Erythroblast (primary cell): ENCODE data around the gene ANKRD34A.

Experiments
- DNase-seq, 2 experiments: peaks; one replicate each; lab custom pipeline; 2025; lab: John Stamatoyannopoulos, UW
- GATA1 ChIP-seq: IDR thresholded peaks from 2 replicates; pipeline ENCODE4 v1.6.1; 2011; ENCODE audit warnings: low read depth, mild to moderate bottlenecking, control low read depth, low read length, moderate library complexity
- POLR2A ChIP-seq: IDR thresholded peaks from 2 replicates; pipeline ENCODE4 v1.6.1; 2011; ENCODE audit warnings: mild to moderate bottlenecking, low read length

Gene ANKRD34A

DNA sequence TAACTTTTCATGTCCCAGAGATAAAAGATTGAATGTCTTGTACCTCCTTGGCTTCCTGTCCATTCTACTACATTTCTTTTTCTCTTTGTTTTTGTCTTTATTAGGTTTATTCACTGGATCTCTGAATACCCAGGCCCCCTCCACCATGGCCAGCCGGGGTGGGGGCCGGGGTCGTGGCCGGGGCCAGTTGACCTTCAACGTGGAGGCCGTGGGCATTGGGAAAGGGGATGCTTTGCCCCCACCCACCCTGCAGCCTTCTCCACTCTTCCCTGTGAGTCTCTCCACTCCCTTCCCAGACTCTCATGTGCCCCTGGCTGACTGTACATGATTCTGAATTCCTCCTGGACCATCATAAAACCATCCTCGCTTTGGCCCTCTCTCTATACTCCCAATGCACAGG is 10.3 kb upstream of the ANKRD34A start:
- no peak for DNase-seq
- TF ChIP-seq POLR2A: no peak
- no peak for TF ChIP-seq GATA1

GRCh38 chr1:145972580-145972979 is 8.2 kb upstream of the ANKRD34A start:
- no peak for DNase-seq
- no peak for TF ChIP-seq GATA1
- TF ChIP-seq POLR2A: no peak

DNA sequence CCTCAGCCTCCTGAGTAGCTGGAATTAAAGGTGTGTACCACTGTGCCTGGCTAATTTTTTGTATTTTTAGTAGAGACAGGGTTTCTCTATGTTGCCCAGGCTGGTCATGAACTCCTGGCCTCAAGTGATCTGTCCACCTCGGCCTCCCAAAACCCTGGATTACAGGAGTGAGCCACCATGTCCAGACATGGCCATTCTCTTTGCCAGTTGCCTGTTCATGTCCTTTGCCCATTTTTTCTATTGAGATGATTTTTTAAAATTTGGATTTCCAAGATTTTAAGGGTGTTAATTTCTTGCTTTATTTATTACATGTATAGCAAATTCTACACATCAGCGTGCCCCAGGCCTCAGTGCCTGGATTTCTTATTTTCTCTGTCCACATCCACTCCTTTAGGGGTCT is 2.9 kb upstream of the ANKRD34A start:
- DNase-seq: no peak
- TF ChIP-seq POLR2A (no peak), GATA1 (no peak)

DNA sequence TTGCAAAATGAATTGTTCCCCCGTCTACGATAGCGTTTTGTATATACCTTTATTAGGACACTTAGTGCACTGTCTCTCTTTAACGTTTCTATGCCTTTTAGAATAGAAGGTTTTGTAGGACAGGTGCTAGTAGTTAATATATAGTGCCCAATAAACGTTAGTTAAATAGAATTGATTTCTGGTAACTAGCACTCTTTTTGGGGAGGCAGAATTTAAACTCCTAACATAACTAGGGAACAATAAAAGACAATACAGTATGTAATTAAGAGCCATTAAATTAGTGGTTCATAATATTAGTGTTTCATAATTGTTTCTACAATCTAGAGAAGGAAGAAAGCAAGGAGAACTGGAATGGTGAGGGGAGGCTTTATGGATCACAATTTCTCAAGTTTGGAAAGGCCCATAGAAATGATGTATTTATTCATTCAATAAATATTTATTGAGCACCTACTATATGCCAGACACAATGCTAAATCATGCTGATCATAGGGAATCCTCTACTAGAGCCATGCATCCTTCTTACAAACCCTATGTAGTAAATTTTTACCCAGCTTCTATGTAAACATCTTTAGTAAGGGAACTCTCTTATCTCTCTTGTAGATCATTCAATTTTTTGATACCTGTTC is 857 bp upstream of the ANKRD34A start:
- DNase-seq: no peak
- TF ChIP-seq GATA1: no peak
- no peak for TF ChIP-seq POLR2A

DNA sequence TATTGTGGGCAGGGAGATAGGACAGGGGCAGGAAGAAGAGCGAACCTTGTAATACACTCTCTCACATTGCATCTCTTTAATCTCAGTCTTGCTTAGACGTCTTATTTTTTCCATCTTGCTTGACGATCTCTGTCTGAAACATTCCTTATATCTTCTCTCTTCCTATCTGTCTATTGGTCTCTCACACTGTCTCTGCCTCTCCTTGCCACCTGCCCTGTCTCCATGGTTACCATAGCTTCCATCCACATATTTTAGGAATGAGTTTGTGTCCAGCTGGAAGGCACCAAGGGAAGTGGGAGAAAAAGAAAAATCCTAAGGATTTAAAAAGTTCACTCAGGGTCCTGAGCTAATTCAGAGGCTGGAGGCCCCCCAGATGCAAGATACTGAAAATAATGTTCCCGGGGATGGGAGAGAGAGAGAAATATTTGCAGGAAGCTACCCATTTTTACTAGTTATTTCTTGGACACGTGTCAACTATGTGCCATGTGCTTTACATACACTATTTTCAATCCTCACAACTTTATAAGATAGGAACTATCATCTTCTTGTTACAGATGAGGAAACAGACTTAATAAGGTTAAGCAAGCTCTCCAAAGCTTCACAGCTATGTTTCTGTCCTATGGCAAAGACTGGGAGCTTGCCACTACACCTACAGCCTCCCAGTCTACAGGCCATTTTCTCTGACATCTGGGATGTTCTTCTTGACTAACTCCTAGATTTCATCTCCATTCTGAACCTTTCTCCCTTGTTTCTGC is 933 bp downstream of the ANKRD34A start:
- no peak for TF ChIP-seq GATA1
- TF ChIP-seq POLR2A: no peak
- peak in 1 of 2 experiments; percentile 39 for DNase-seq

DNA sequence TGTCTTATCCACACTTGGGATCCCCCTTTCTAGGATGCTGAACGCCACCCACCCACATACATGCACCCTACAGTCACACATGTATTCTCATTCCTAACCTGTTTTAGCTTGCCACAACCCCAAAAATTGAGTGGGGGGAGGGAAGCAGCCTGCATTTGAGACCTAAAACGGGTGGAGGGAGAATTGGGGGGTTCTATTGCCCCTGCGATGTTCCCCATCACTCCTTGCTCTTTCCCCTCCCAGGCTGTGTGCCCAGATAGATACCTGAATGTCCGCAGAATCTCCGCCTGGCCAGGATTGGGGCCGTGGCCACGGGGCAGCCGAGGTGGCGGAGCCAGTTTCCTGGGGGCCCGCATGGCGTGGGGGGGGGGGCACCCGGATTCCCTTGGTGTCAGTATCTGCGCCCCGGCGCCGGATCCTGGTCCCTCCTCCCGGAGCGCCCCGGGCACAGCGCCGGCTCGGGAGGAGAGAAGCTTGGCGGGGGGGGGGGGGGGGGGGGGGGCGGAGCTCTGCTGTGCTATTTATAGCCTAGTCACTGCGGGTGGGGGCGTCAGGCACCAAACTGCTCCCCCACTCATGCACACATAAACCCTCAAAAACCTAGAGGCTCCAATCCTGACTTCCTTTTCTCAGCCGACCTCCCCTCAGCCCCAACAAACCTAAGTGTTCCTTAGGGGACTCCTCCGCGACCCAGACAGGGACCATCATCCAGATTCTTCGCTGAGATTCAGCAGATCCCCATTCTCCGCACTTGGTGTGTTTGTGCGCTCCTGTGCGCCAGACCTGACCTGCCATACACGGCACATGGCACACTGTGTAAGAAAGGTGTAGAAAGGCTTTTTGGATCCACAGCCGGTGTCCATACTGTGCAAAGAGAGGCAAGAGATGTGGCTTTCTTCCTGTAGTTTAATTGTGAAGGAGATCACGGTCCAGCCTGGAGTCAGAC is 1.9 kb downstream of the ANKRD34A start:
- peak in 1 of 2 experiments; percentile 37 for DNase-seq
- TF ChIP-seq GATA1 (no peak), POLR2A (no peak)

- TF ChIP-seq GATA1 (no peak), POLR2A (no peak)
- peak; percentile 48 to 58 for DNase-seq
Observed at GRCh38 chr1:145961425-145962156, 2.8 kb downstream of the ANKRD34A start.

DNA sequence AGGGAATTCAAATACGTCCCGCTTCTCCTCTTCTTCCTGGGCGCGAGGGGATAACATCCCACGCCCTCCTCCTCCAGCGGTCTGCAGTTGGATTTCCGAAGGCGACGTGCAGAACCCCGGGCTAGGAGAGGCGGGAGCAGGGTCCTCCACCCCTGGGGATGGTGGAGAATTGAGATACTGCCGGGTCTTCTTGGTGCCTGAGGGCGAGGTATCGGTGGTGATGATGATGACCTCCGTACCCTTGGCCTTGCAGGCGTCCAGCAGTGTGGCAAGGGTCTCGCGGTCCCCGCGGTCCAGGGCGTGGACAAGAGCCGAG is 3.3 kb downstream of the ANKRD34A start:
- DNase-seq: no peak
- TF ChIP-seq GATA1 (no peak), POLR2A (no peak)

- TF ChIP-seq GATA1 (no peak), POLR2A (peak; percentile 34)
- peak; percentile 70 to 71 for DNase-seq
Observed at GRCh38 chr1:145960468-145961108, 3.8 kb downstream of the ANKRD34A start.

GRCh38 chr1:145959957-145960467 is 4.4 kb downstream of the ANKRD34A start:
- TF ChIP-seq POLR2A (no peak), GATA1 (no peak)
- DNase-seq: no peak

GRCh38 chr1:145959333-145959732 is 5.0 kb downstream of the ANKRD34A start:
- DNase-seq: no peak
- no peak for TF ChIP-seq GATA1
- no peak for TF ChIP-seq POLR2A

- peak in 1 of 2 experiments; percentile 25 for DNase-seq
- TF ChIP-seq GATA1 (no peak), POLR2A (no peak)
Observed at GRCh38 chr1:145958734-145959133, 5.6 kb downstream of the ANKRD34A start.
